AG04449 (cell line): ENCODE data around the gene ROBO1.

Experiments
- CTCF ChIA-PET: fragments of 350-600 bp; formaldehyde crosslinking; extraction: SDS; loops from one replicate; lab custom pipeline; 2021; ENCODE audit warnings: antibody characterized with exemption; lab: Yijun Ruan, JAX
- POLR2A ChIA-PET: fragments of 400-600, 350-600 bp; formaldehyde crosslinking; extraction: SDS; loops from one replicate; lab custom pipeline; 2020; ENCODE audit warnings: antibody characterized with exemption, inconsistent platforms; lab: Yijun Ruan, JAX
- DNase-seq: peaks from one replicate; pipeline ENCODE4 v3.0.0-alpha.2; 2010; ENCODE audit warnings: low read depth, low spot score
- H3K4me3 ChIP-seq: 2 replicates; pipeline ENCODE4 v1.5.1; 2011; ENCODE audit warnings: low read depth, mild to moderate bottlenecking, control low read depth, low read length
- CTCF ChIP-seq: IDR thresholded peaks from one replicate; pipeline ENCODE4 v1.5.1; 2011; ENCODE audit warnings: mild to moderate bottlenecking, moderate library complexity, low read length, control low read depth, inconsistent platforms; ENCODE audit not compliant: insufficient read depth; ENCODE audit errors: missing control alignments

Gene ROBO1

GRCh38 chr3:79405183-79405582 is 362.6 kb downstream of the ROBO1 start:
- DNase-seq, result no peak
- H3K4me3 ChIP-seq, result no peak overlapping the region
- ChIA-PET POLR2A (no interaction called here), CTCF (no interaction called here)
- no peak for TF ChIP-seq CTCF

- no peak for DNase-seq
- CTCF ChIA-PET, result no interaction called here
- TF ChIP-seq CTCF, result no peak
- H3K4me3 ChIP-seq, result no peak overlapping the region
- POLR2A ChIA-PET, result no interaction called here
Observed at GRCh38 chr3:79396595-79396994, 371.2 kb downstream of the ROBO1 start.

- no peak overlapping the region for H3K4me3 ChIP-seq
- no peak for TF ChIP-seq CTCF
- CTCF ChIA-PET, result no interaction called here
- POLR2A ChIA-PET, result no interaction called here
- no peak for DNase-seq
Observed at GRCh38 chr3:79392479-79392878, 375.3 kb downstream of the ROBO1 start.

GRCh38 chr3:79390352-79390751 is 377.4 kb downstream of the ROBO1 start:
- DNase-seq, result no peak
- POLR2A ChIA-PET, result no interaction called here
- CTCF ChIA-PET, result interaction anchor here (1.7 kb wide), 1 partner anchor 28 kb away, joined by 4 read pairs; no protein-coding TSS in a partner anchor
- no peak overlapping the region for H3K4me3 ChIP-seq
- TF ChIP-seq CTCF, result no peak

GRCh38 chr3:79385211-79385610 is 382.6 kb downstream of the ROBO1 start:
- H3K4me3 ChIP-seq, result no peak overlapping the region
- ChIA-PET POLR2A (no interaction called here), CTCF (interaction anchor here (1.3 to 1.6 kb wide), 3 partner anchors 12 to 23 kb away, joined by 3 to 4 read pairs (median 4); no protein-coding TSS in a partner anchor)
- DNase-seq, result no peak
- TF ChIP-seq CTCF, result no peak

GRCh38 chr3:79383402-79384012 is 384.3 kb downstream of the ROBO1 start:
- no peak overlapping the region for H3K4me3 ChIP-seq
- CTCF ChIA-PET, result no interaction called here
- TF ChIP-seq CTCF, result no peak
- POLR2A ChIA-PET, result no interaction called here
- DNase-seq, result no peak
